GM23338 (cell line): Measurements from ENCODE around the gene DUOX1. TPM values are rescaled to one million over a fixed set of nuclear protein-coding genes. Genes with fewer than 3 reads are reported as not detected.

Experiments used
- ATAC-seq: fragments of 200-7000 bp; cut with Tn5 transposase; 3 replicates; pipeline ENCODE4 v1.9.1; 2020
- DNase-seq: peaks from one replicate; pipeline ENCODE4 v3.0.0-alpha.2; 2015; ENCODE audit warnings: low spot score
- H2AFZ ChIP-seq: fragments of 200-600 bp; sonication (generic); 2 replicates; pipeline ENCODE4 v1.8.0; 2016; ENCODE audit warnings: antibody characterized with exemption, mild to moderate bottlenecking, moderate library complexity
- H3F3A ChIP-seq: fragments of 200-600 bp; sonication (generic); replicated peaks from 2 replicates; pipeline ENCODE4 v1.8.0; 2017; ENCODE audit warnings: antibody characterized with exemption, mixed run types, low read depth
- H3K27ac ChIP-seq: fragments of 200-600 bp; sonication (generic); 2 replicates; pipeline ENCODE4 v1.6.1; 2016; ENCODE audit warnings: low read depth
- H3K27me3 ChIP-seq: fragments of 200-600 bp; sonication (generic); 2 replicates; pipeline ENCODE4 v1.8.0; 2016; ENCODE audit warnings: mild to moderate bottlenecking, mixed run types, moderate library complexity; ENCODE audit not compliant: insufficient read depth
- H3K36me3 ChIP-seq: fragments of 200-600 bp; sonication (generic); 2 replicates; pipeline ENCODE4 v1.8.0; 2016; ENCODE audit warnings: mild to moderate bottlenecking; ENCODE audit not compliant: insufficient read depth
- H3K4me1 ChIP-seq: fragments of 200-600 bp; sonication (generic); 2 replicates; pipeline ENCODE4 v1.8.0; 2016; ENCODE audit warnings: mild to moderate bottlenecking, moderate library complexity; ENCODE audit not compliant: insufficient read depth
- H3K4me2 ChIP-seq: fragments of 200-600 bp; sonication (generic); 2 replicates; pipeline ENCODE4 v1.7.1; 2017; ENCODE audit warnings: mixed run types
- H3K4me3 ChIP-seq: fragments of 200-600 bp; sonication (generic); 2 replicates; pipeline ENCODE4 v1.6.1; 2016; ENCODE audit warnings: mixed run types
- H3K79me2 ChIP-seq: fragments of 200-600 bp; sonication (generic); replicated peaks from 2 replicates; pipeline ENCODE4 v1.8.0; 2017; ENCODE audit warnings: mild to moderate bottlenecking; ENCODE audit not compliant: insufficient read depth
- H3K9me2 ChIP-seq: fragments of 200-600 bp; sonication (generic); 2 replicates; pipeline ENCODE4 v1.8.0; 2017; ENCODE audit not compliant: insufficient read depth
- H4K20me1 ChIP-seq: fragments of 200-600 bp; sonication (generic); replicated peaks from 2 replicates; pipeline ENCODE4 v1.8.0; 2017; ENCODE audit warnings: mild to moderate bottlenecking; ENCODE audit not compliant: insufficient read depth
- H3K27ac Mint-ChIP-seq: 2 replicates; pipeline ENCODE4 v1.8.0; 2020; ENCODE audit warnings: inconsistent platforms, mild to moderate bottlenecking, moderate library complexity, mixed read lengths
- H3K27me3 Mint-ChIP-seq: 3 replicates; pipeline ENCODE4 v1.8.0; 2022; ENCODE audit warnings: low read depth, mild to moderate bottlenecking, moderate library complexity, mixed read lengths, inconsistent platforms; ENCODE audit not compliant: insufficient read depth, poor library complexity
- H3K36me3 Mint-ChIP-seq: 3 replicates; pipeline ENCODE4 v1.8.0; 2021; ENCODE audit warnings: low read depth, mild to moderate bottlenecking, inconsistent platforms, moderate library complexity, mixed read lengths
- H3K4me1 Mint-ChIP-seq: 3 replicates; pipeline ENCODE4 v1.8.0; 2020; ENCODE audit warnings: mild to moderate bottlenecking, inconsistent platforms, mixed read lengths
- H3K4me3 Mint-ChIP-seq: 3 replicates; pipeline ENCODE4 v1.8.0; 2021; ENCODE audit warnings: moderate library complexity, mild to moderate bottlenecking, inconsistent platforms, mixed read lengths
- H3K9me3 Mint-ChIP-seq: 3 replicates; pipeline ENCODE4 v1.8.0; 2020; ENCODE audit warnings: moderate library complexity, mild to moderate bottlenecking, inconsistent platforms, mixed read lengths
- CREB1 ChIP-seq: fragments of 250-450 bp; sonication (Bioruptor Pico); IDR thresholded peaks from 2 replicates; pipeline ENCODE4 v1.5.0; 2020; ENCODE audit warnings: low read depth, mild to moderate bottlenecking, moderate library complexity
- ETS1 ChIP-seq: IDR thresholded peaks from 2 replicates; pipeline ENCODE4 v1.6.1; 2016; ENCODE audit warnings: antibody characterized with exemption
- EZH2 ChIP-seq: fragments of 200-600 bp; sonication (generic); IDR thresholded peaks from one replicate; pipeline ENCODE4 v1.8.0; 2017; ENCODE audit warnings: antibody characterized with exemption, mild to moderate bottlenecking, low read depth; ENCODE audit not compliant: unreplicated experiment
- EZH2phosphoT487 ChIP-seq: fragments of 200-600 bp; sonication (generic); IDR thresholded peaks from one replicate; pipeline ENCODE4 v1.8.1; 2018; ENCODE audit warnings: antibody characterized with exemption; ENCODE audit not compliant: unreplicated experiment
- JUNB ChIP-seq: IDR thresholded peaks from one replicate; pipeline ENCODE4 v1.6.1; 2016; ENCODE audit warnings: antibody characterized with exemption; ENCODE audit not compliant: unreplicated experiment
- NANOG ChIP-seq: IDR thresholded peaks from 2 replicates; pipeline ENCODE4 v1.6.1; 2016; ENCODE audit warnings: antibody characterized with exemption, borderline replicate concordance
- POLR2AphosphoS5 ChIP-seq: IDR thresholded peaks from 2 replicates; pipeline ENCODE4 v1.6.1; 2016; ENCODE audit warnings: antibody characterized with exemption, low read depth
- REST ChIP-seq: IDR thresholded peaks from one replicate; pipeline ENCODE4 v1.6.1; 2018; ENCODE audit warnings: antibody characterized with exemption; ENCODE audit not compliant: unreplicated experiment
- STAT1 ChIP-seq: IDR thresholded peaks from one replicate; pipeline ENCODE4 v1.6.1; 2016; ENCODE audit warnings: antibody characterized with exemption; ENCODE audit not compliant: unreplicated experiment
- ZNF114 ChIP-seq: fragments of 250-450 bp; sonication (Bioruptor Pico); IDR thresholded peaks from 2 replicates; pipeline ENCODE4 v1.5.0; 2020; ENCODE audit warnings: mild to moderate bottlenecking, moderate library complexity
- ZNF331 ChIP-seq: fragments of 250-450 bp; sonication (Bioruptor Pico); IDR thresholded peaks from 2 replicates; pipeline ENCODE4 v1.5.0; 2020; ENCODE audit warnings: low read depth, mild to moderate bottlenecking, moderate library complexity
- polyA plus RNA-seq: library from polyadenylated mRNA; unstranded; fragments of >200 nt; fragmentation: Nextera tagmentation; extraction: Ambion mirVana; gene quantifications from 2 replicates; pipeline ENCODE4 v1.2.1, GENCODE V29; 2016
- total RNA-seq: library from RNA; depleted of rRNA; stranded (reverse); fragments of >200 nt; shearing (Covaris generic); gene quantifications from 2 replicates; pipeline ENCODE4 v1.2.3, GENCODE V29; 2014
- TF ChIP-seq, protein P1 (sequence below): fragments of 250-450 bp; sonication (Bioruptor Pico); IDR thresholded peaks from 2 replicates; pipeline ENCODE4 v1.5.0; 2020; ENCODE audit warnings: mild to moderate bottlenecking, moderate library complexity

DUOX1 gene
- total and polyA plus RNA-seq, 2 experiments from 2014 or later: 0.69 to 0.73 TPM

GRCh38 chr15:45141386-45141785 lies 11.6 kb downstream of the DUOX1 start:
- peaks cover 9% of the 10 kb centered on the region for H3K27me3 Mint-ChIP-seq
- ATAC-seq (no peak), DNase-seq (no peak)
- TF ChIP-seq ZNF331 (CRISPR knock-in tag) (no peak), EZH2 (no peak), STAT1 (no peak), NANOG (no peak), POLR2AphosphoS5 (no peak), JUNB (no peak), REST (no peak), ZNF114 (CRISPR knock-in tag) (no peak), ETS1 (no peak), CREB1 (CRISPR knock-in tag) (no peak), EZH2phosphoT487 (no peak)
- TF ChIP-seq, protein P1, sequence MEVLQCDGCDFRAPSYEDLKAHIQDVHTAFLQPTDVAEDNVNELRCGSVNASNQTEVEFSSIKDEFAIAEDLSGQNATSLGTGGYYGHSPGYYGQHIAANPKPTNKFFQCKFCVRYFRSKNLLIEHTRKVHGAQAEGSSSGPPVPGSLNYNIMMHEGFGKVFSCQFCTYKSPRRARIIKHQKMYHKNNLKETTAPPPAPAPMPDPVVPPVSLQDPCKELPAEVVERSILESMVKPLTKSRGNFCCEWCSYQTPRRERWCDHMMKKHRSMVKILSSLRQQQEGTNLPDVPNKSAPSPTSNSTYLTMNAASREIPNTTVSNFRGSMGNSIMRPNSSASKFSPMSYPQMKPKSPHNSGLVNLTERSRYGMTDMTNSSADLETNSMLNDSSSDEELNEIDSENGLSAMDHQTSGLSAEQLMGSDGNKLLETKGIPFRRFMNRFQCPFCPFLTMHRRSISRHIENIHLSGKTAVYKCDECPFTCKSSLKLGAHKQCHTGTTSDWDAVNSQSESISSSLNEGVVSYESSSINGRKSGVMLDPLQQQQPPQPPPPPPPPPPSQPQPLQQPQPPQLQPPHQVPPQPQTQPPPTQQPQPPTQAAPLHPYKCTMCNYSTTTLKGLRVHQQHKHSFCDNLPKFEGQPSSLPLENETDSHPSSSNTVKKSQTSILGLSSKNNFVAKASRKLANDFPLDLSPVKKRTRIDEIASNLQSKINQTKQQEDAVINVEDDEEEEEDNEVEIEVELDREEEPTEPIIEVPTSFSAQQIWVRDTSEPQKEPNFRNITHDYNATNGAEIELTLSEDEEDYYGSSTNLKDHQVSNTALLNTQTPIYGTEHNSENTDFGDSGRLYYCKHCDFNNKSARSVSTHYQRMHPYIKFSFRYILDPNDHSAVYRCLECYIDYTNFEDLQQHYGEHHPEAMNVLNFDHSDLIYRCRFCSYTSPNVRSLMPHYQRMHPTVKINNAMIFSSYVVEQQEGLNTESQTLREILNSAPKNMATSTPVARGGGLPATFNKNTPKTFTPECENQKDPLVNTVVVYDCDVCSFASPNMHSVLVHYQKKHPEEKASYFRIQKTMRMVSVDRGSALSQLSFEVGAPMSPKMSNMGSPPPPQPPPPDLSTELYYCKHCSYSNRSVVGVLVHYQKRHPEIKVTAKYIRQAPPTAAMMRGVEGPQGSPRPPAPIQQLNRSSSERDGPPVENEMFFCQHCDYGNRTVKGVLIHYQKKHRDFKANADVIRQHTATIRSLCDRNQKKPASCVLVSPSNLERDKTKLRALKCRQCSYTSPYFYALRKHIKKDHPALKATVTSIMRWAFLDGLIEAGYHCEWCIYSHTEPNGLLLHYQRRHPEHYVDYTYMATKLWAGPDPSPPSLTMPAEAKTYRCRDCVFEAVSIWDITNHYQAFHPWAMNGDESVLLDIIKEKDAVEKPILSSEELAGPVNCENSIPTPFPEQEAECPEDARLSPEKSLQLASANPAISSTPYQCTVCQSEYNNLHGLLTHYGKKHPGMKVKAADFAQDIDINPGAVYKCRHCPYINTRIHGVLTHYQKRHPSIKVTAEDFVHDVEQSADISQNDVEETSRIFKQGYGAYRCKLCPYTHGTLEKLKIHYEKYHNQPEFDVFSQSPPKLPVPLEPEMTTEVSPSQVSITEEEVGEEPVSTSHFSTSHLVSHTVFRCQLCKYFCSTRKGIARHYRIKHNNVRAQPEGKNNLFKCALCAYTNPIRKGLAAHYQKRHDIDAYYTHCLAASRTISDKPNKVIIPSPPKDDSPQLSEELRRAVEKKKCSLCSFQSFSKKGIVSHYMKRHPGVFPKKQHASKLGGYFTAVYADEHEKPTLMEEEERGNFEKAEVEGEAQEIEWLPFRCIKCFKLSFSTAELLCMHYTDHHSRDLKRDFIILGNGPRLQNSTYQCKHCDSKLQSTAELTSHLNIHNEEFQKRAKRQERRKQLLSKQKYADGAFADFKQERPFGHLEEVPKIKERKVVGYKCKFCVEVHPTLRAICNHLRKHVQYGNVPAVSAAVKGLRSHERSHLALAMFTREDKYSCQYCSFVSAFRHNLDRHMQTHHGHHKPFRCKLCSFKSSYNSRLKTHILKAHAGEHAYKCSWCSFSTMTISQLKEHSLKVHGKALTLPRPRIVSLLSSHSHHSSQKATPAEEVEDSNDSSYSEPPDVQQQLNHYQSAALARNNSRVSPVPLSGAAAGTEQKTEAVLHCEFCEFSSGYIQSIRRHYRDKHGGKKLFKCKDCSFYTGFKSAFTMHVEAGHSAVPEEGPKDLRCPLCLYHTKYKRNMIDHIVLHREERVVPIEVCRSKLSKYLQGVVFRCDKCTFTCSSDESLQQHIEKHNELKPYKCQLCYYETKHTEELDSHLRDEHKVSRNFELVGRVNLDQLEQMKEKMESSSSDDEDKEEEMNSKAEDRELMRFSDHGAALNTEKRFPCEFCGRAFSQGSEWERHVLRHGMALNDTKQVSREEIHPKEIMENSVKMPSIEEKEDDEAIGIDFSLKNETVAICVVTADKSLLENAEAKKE (CRISPR knock-in tag): no peak
- no peaks in the 10 kb centered on the region for H3K36me3 Mint-ChIP-seq
- Histone ChIP-seq H3K4me1 (no peaks in the 10 kb centered on the region), H3F3A (no peaks in the 10 kb centered on the region), H3K4me3 (no peak overlapping the region), H3K4me2 (no peak overlapping the region), H3K27me3 (peaks cover 22% of the 10 kb centered on the region), H3K79me2 (no peaks in the 10 kb centered on the region), H3K9me2 (no peaks in the 10 kb centered on the region), H2AFZ (no peak overlapping the region), H4K20me1 (no peaks in the 10 kb centered on the region), H3K36me3 (no peaks in the 10 kb centered on the region), H3K27ac (no peak overlapping the region)
- no peaks in the 10 kb centered on the region for H3K9me3 Mint-ChIP-seq
- no peak overlapping the region for H3K27ac Mint-ChIP-seq
- peaks cover 2% of the 10 kb centered on the region; the same call in 1 of the 3 replicates for H3K4me1 Mint-ChIP-seq
- no peak overlapping the region for H3K4me3 Mint-ChIP-seq
